AML-193 (cell line): Measurements from ENCODE around the gene PXN.
"Not testable (repeated sequence)": the region's sequence is repeated elsewhere in the genome, so short reads cannot be mapped to it uniquely, and the experiment has no call there.

Experiments used
- DNase-seq, 2 experiments: peaks; one replicate each; lab custom pipeline; 2025; lab: John Stamatoyannopoulos, UW

Gene PXN

GRCh38 chr12:120262852-120263747 is 2.4 kb downstream of the PXN start:
- peak; percentile 16 to 20 for DNase-seq

- DNase-seq, result no peak
Measured at GRCh38 chr12:120261951-120262851, 3.3 kb downstream of the PXN start.

- no peak for DNase-seq
Measured at GRCh38 chr12:120260607-120261006, 4.9 kb downstream of the PXN start.

- DNase-seq, result no peak
Measured at GRCh38 chr12:120259418-120260202, 5.9 kb downstream of the PXN start.

GRCh38 chr12:120258323-120258896 is 7.1 kb downstream of the PXN start:
- no peak for DNase-seq

- DNase-seq, result no peak
Measured at GRCh38 chr12:120257041-120257821, 8.3 kb downstream of the PXN start.

- no peak for DNase-seq
Measured at GRCh38 chr12:120254809-120255208, 10.7 kb downstream of the PXN start.

- DNase-seq, result peak; percentile 38 to 44
Measured at GRCh38 chr12:120253313-120253712, 12.2 kb downstream of the PXN start.

- peak; percentile 63 to 74 for DNase-seq
Measured at GRCh38 chr12:120252071-120252906, 13.2 kb downstream of the PXN start.

GRCh38 chr12:120251364-120252070 is 14.0 kb downstream of the PXN start:
- DNase-seq, result not testable (repeated sequence)

- peak; percentile 18 to 24 for DNase-seq
Measured at GRCh38 chr12:120249875-120250795, 15.4 kb downstream of the PXN start.

GRCh38 chr12:120249266-120249874 is 16.2 kb downstream of the PXN start:
- DNase-seq, result no peak

- no peak for DNase-seq
Measured at GRCh38 chr12:120247621-120248030, 17.9 kb downstream of the PXN start.

GRCh38 chr12:120247183-120247582 is 18.3 kb downstream of the PXN start:
- DNase-seq, result no peak

- DNase-seq, result not testable (repeated sequence)
Measured at GRCh38 chr12:120246705-120247104, 18.8 kb downstream of the PXN start.

- DNase-seq, result no peak
Measured at GRCh38 chr12:120242971-120243699, 22.4 kb downstream of the PXN start.

- DNase-seq, result no peak
Measured at GRCh38 chr12:120242275-120242799, 23.2 kb downstream of the PXN start.
